ENCODE results near the gene KCNK5.

GRCh38 chr6:39194466-39194865 is 34.8 kb downstream of the KCNK5 start:
- TF ChIP-seq MAX (IDR thresholded peaks at IDR 0.05) (no peak), CTCF (IDR thresholded peaks at IDR 0.05; ENCODE audit: low read depth, low read length, missing input control) (no peak), RAD21 (IDR thresholded peaks at IDR 0.05) (no peak)
